Spleen (tissue), 11 donors: ENCODE measurements around the gene TMEM151A. TPM values are rescaled to one million over a fixed set of nuclear protein-coding genes. Genes with fewer than 3 reads are reported as not detected.

ENCODE experiments used
- DNase-seq: peaks from one replicate; pipeline ENCODE4 v3.0.0-alpha.2; 2020
- H3K27ac ChIP-seq, 8 donors: fragments of 200-600 bp; sonication (generic) in 7 of 8; 1 replicate in 4 of 8; 2 replicates in 4 of 8; pipeline versions ENCODE4 v1.5.0 to v1.8.0; 2016 to 2021; ENCODE audit warnings: inconsistent platforms in 4 of 8, mild to moderate bottlenecking in 4 of 8, moderate library complexity in 1 of 8
- H3K27me3 ChIP-seq, 7 donors: fragments of 200-600 bp; sonication (generic) in 6 of 7; replicated peaks in 1 of 7; 1 replicate in 4 of 7; 2 replicates in 3 of 7; pipeline versions ENCODE4 v1.5.0 to v1.8.0; 2016 to 2021; ENCODE audit warnings: inconsistent platforms in 3 of 7, mild to moderate bottlenecking in 1 of 7
- H3K36me3 ChIP-seq, 6 donors: fragments of 200-600 bp; sonication (generic) in 5 of 6; 1 replicate in 4 of 6; 2 replicates in 2 of 6; pipeline versions ENCODE4 v1.5.0 to v1.8.0; 2016 to 2021; ENCODE audit warnings: inconsistent platforms in 2 of 6
- H3K4me1 ChIP-seq, 6 donors: fragments of 200-600 bp; sonication (generic) in 5 of 6; 1 replicate in 3 of 6; 2 replicates in 3 of 6; pipeline versions ENCODE4 v1.5.0 to v1.8.0; 2016 to 2021; ENCODE audit warnings: inconsistent platforms in 3 of 6
- H3K4me3 ChIP-seq, 8 donors: fragments of 200-600 bp; sonication (generic) in 7 of 8; 1 replicate in 4 of 8; 2 replicates in 4 of 8; pipeline versions ENCODE4 v1.5.0 to v1.8.0; 2016 to 2021; ENCODE audit warnings: inconsistent platforms in 4 of 8, mild to moderate bottlenecking in 4 of 8, moderate library complexity in 2 of 8
- H3K9me3 ChIP-seq, 8 donors: fragments of 200-600 bp; sonication (generic) in 7 of 8; 1 replicate in 4 of 8; 2 replicates in 4 of 8; pipeline versions ENCODE4 v1.5.0 to v1.8.0; 2016 to 2021; ENCODE audit warnings: inconsistent platforms in 4 of 8
- POLR2A ChIP-seq, 3 donors: fragments of 450-650 bp; IDR thresholded peaks; one replicate each; pipeline ENCODE4 v1.5.1; 2017; ENCODE audit warnings: antibody characterized with exemption in 3 of 3, mild to moderate bottlenecking in 1 of 3
- POLR2AphosphoS5 ChIP-seq, 3 donors: sonication (generic); formaldehyde crosslinking; IDR thresholded peaks; one replicate each; pipeline ENCODE4 v1.5.1; 2017; ENCODE audit warnings: antibody characterized with exemption in 3 of 3
- WGBS, 5 donors: extraction: QIAGEN DNeasy Blood & Tissue Kit in 3 of 5; methylation state at CpG; one replicate each; pipeline versions ENCODE4 v1.1.5 to v1.1.7; 2013 to 2018; 5-methylcytosine and 5-hydroxymethylcytosine counted together
- intact Hi-C: fragments of 100-400 bp; cut with DNase I; formaldehyde crosslinking; loops from one replicate; pipeline ENCODE4 v1.15.0; 2023; ENCODE audit warnings: low total_unique reads
- polyA plus RNA-seq, 3 donors: library from polyadenylated mRNA; stranded (reverse); fragments of 200-250 nt; gene quantifications; one replicate each; pipeline ENCODE4 v1.2.1, GENCODE V29; 2013
- total RNA-seq, 7 donors: library from RNA; depleted of rRNA in 3 of 7; stranded (reverse); fragments of >200 nt in 3 of 7; fragmentation: NEBNext Ultra II Directional in 4 of 7; extraction: Animal tissue kit (Norgen Biotek cat#: 25700) in 4 of 7; gene quantifications; one replicate each; pipeline versions ENCODE4 v1.1.0 to v1.2.1, GENCODE V29; 2016 to 2021
- TF ChIP-seq, protein P1 (sequence below), 11 experiments: fragments of 200-600 bp in 7 of 11; fragments of 450-650 bp in 4 of 11; sonication (generic) in 4 of 11; IDR thresholded peaks in 8 of 11; conservative IDR thresholded peaks in 3 of 11; 1 replicate in 7 of 11; 2 replicates in 4 of 11; pipeline versions ENCODE4 v1.4.0 to v1.8.0; 2016 to 2021; ENCODE audit warnings: antibody characterized with exemption in 11 of 11, inconsistent platforms in 4 of 11, mild to moderate bottlenecking in 1 of 11
- donor health status: healthy with polysubstance abuse.
- donor health status: DM: no; HTN: no; CAD: no; lungs with moderate emphysema.
- donor health status: DM: no; HTN: no; CAD: no.
- donor health status: Bipolar disorder and iron deficiency.
- donor health status: healthy.
- donor health status: DM: no; HTN: no; CAD: no.
- donor health status: DM: yes; HTN: yes; CAD: no.

Gene TMEM151A
- total and polyA plus RNA-seq, 10 donors = 0.02 to 0.34 (median 0.02) TPM; not detected in 7

DNA sequence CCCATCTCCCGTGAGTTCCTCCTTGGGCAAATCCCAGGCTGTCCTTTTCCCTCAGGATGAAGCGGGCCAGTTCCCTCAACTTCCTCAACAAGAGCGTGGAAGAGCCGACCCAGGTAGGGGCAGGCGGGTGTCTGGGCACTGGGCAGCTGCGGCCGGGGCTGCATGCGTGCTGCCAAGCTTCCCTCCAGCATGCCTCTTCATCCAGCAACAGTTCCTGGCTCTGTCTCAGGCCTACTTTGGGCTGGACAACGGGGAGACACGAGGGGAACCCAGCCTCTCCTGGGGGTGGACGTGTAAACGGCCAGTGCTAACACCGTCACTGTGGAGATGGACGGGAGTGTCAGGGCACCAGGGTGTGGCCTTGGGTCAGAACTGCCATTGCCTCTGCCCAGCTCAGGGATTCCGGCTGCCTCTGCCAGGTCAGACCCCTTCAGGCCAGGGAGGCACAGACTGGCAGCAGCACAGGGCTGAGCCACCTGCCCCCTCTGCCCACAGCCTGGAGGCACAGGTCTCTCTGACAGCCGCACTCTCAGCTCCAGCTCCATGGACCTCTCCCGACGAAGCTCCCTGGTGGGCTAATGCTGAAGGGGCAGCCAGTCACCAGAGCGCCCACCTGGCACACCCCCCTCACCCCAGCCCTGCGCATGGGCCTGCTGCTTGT, 25.2 kb upstream of the TMEM151A start:
- intact Hi-C loops = no loop called here
- 86 to 92% (median 89%) methylated on average over 19 to 20 of the region's 20 CpGs for WGBS, 5 donors
- peak overlapping the region in 6 of 8 donors; percentile 96 to 99 (median 98) for H3K27ac ChIP-seq
- peak overlapping the region in 6 of 8 donors; percentile 83 to 99 (median 91) for H3K4me3 ChIP-seq
- peaks cover 0 to 64% (median 23%) of the 10 kb centered on the region in 6 donors for H3K36me3 ChIP-seq
- H3K9me3 ChIP-seq = no peaks in the 10 kb centered on the region
- no peaks in the 10 kb centered on the region for H3K27me3 ChIP-seq
- peaks cover 17 to 49% (median 41%) of the 10 kb centered on the region in 6 donors for H3K4me1 ChIP-seq
- DNase-seq = peak; percentile 87
- TF ChIP-seq POLR2A (IDR thresholded peaks at IDR 0.05) (no peak), POLR2AphosphoS5 (IDR thresholded peaks at IDR 0.05) (no peak)
- TF ChIP-seq, protein P1, sequence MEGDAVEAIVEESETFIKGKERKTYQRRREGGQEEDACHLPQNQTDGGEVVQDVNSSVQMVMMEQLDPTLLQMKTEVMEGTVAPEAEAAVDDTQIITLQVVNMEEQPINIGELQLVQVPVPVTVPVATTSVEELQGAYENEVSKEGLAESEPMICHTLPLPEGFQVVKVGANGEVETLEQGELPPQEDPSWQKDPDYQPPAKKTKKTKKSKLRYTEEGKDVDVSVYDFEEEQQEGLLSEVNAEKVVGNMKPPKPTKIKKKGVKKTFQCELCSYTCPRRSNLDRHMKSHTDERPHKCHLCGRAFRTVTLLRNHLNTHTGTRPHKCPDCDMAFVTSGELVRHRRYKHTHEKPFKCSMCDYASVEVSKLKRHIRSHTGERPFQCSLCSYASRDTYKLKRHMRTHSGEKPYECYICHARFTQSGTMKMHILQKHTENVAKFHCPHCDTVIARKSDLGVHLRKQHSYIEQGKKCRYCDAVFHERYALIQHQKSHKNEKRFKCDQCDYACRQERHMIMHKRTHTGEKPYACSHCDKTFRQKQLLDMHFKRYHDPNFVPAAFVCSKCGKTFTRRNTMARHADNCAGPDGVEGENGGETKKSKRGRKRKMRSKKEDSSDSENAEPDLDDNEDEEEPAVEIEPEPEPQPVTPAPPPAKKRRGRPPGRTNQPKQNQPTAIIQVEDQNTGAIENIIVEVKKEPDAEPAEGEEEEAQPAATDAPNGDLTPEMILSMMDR (IDR thresholded peaks at IDR 0.05 in 8 of 11, conservative IDR thresholded peaks at IDR 0.05 in 3 of 11) = no peak

DNA sequence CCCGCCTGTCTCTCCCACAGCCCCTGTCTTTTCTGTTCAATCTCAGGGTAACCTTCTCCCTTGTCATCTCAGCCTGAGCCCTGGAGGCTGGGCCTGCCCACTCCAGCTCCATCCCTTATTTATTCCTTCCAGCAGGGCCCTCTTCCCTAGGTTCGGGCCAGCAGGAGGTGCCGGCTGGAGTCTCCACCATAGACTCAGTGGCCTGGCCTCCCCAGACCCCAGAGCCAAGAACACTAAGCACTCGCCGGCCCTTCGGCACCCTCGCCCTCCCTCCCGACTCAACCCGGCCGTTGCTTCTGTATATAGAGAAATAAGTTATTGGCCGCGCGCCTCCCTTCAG, 24.7 kb upstream of the TMEM151A start:
- Histone ChIP-seq H3K27me3 (no peaks in the 10 kb centered on the region), H3K4me1 (peaks cover 17 to 54% (median 45%) of the 10 kb centered on the region in 6 donors), H3K4me3 (peak overlapping the region; percentile 82 to 99 (median 90)), H3K9me3 (no peaks in the 10 kb centered on the region), H3K36me3 (peaks cover 0 to 64% (median 24%) of the 10 kb centered on the region in 6 donors), H3K27ac (peak overlapping the region; percentile 94 to 99 (median 96))
- no peak for DNase-seq
- WGBS, 5 donors = 19 to 36% (median 29%) methylated on average over 13 of the region's 13 CpGs
- intact Hi-C loops = no loop called here
- TF ChIP-seq POLR2AphosphoS5 (IDR thresholded peaks at IDR 0.05) (no peak), POLR2A (IDR thresholded peaks at IDR 0.05) (no peak)
- TF ChIP-seq, protein P1 (IDR thresholded peaks at IDR 0.05 in 8 of 11, conservative IDR thresholded peaks at IDR 0.05 in 3 of 11) = no peak

DNA sequence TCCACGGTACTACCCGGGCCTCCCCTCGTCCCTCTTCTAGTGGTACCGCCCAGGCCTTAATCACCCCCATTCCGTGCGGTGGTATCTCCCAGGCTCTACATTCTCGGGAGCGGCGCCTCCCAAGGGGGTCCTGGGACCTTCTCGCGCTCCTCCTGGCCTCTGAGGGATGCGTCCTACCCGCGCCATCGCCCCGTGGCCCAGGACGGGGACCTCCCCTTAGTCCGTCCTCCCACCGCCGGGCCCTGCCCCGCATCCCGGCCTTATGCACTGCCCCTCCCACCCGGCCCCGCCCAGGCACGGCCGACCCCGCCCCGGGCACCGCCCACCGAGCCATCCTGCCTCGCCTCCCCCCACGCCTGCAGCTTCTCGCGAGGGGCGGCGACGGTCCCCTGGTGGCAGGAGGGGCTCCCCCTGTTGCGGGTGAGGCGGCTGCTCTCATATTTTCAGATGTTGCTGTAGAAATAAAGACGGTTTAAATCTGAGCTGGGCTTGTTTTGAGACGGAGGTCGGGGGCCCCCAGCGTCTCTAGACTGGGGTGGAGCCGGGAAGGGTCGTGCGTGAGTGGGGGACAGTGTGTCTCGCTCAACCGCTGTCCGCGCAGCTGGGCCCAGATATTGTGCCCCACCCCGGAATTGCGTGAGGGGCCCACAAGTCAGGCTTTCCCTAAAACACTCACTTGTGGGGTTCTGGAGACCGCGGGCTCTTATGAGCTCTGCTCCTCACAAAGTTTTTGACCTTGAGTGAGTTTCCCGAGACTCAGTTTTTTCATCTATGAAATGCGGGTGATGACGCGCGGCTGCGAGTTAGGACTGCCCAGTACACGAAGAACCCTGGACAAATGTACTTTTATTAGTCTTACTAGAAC, 24.1 kb upstream of the TMEM151A start:
- intact Hi-C loops = no loop called here
- WGBS, 5 donors = 1 to 4% (median 2%) methylated on average over 30 to 61 of the region's 61 CpGs
- TF ChIP-seq POLR2AphosphoS5 (IDR thresholded peaks at IDR 0.05) (peak; percentile 93 to 94 (median 93)), POLR2A (IDR thresholded peaks at IDR 0.05) (peak in 1 of 3 donors; percentile 69)
- TF ChIP-seq, protein P1 (IDR thresholded peaks at IDR 0.05 in 8 of 11, conservative IDR thresholded peaks at IDR 0.05 in 3 of 11) = peak in 7 of 11 experiments; percentile 25 to 50 (median 32)

More for the DNA sequence above, 24.1 kb upstream of the TMEM151A start:
- peak; percentile 97 for DNase-seq
- H3K27me3 ChIP-seq = no peaks in the 10 kb centered on the region
- H3K27ac ChIP-seq = peak overlapping the region; percentile 94 to 99 (median 96)
- peaks cover 17 to 60% (median 51%) of the 10 kb centered on the region in 6 donors for H3K4me1 ChIP-seq
- H3K4me3 ChIP-seq = peak overlapping the region; percentile 82 to 99 (median 90)
- no peaks in the 10 kb centered on the region for H3K9me3 ChIP-seq
- peaks cover 0 to 64% (median 25%) of the 10 kb centered on the region in 6 donors for H3K36me3 ChIP-seq
